IPS-20b (cell line): ENCODE results near the gene ASAP3.

ENCODE experiments used
- H3K27ac ChIP-seq: one replicate; pipeline ENCODE4 v1.5.1; 2013; ENCODE audit warnings: low read length
- H3K27me3 ChIP-seq: 2 replicates; pipeline ENCODE4 v1.6.1; 2013; ENCODE audit warnings: mild to moderate bottlenecking, low read length, inconsistent platforms; ENCODE audit not compliant: insufficient read depth
- H3K36me3 ChIP-seq: 2 replicates; pipeline ENCODE4 v1.6.1; 2013; ENCODE audit warnings: low read depth, mild to moderate bottlenecking, inconsistent platforms, low read length, moderate library complexity; ENCODE audit not compliant: insufficient read depth
- H3K4me1 ChIP-seq: 2 replicates; pipeline ENCODE4 v1.6.1; 2013; ENCODE audit warnings: mild to moderate bottlenecking, control low read depth, inconsistent platforms, low read length, moderate library complexity; ENCODE audit not compliant: insufficient read depth
- H3K4me3 ChIP-seq: 2 replicates; pipeline ENCODE4 v1.5.1; 2013; ENCODE audit warnings: mild to moderate bottlenecking, low read length, inconsistent platforms
- H3K9ac ChIP-seq: 2 replicates; pipeline ENCODE4 v1.6.1; 2013; ENCODE audit warnings: low read depth, mild to moderate bottlenecking, inconsistent platforms, low read length, moderate library complexity
- H3K9me3 ChIP-seq: 2 replicates; pipeline ENCODE4 v1.6.1; 2013; ENCODE audit warnings: mild to moderate bottlenecking, low read depth, low read length, inconsistent platforms; ENCODE audit not compliant: insufficient read depth

The ASAP3 gene

DNA sequence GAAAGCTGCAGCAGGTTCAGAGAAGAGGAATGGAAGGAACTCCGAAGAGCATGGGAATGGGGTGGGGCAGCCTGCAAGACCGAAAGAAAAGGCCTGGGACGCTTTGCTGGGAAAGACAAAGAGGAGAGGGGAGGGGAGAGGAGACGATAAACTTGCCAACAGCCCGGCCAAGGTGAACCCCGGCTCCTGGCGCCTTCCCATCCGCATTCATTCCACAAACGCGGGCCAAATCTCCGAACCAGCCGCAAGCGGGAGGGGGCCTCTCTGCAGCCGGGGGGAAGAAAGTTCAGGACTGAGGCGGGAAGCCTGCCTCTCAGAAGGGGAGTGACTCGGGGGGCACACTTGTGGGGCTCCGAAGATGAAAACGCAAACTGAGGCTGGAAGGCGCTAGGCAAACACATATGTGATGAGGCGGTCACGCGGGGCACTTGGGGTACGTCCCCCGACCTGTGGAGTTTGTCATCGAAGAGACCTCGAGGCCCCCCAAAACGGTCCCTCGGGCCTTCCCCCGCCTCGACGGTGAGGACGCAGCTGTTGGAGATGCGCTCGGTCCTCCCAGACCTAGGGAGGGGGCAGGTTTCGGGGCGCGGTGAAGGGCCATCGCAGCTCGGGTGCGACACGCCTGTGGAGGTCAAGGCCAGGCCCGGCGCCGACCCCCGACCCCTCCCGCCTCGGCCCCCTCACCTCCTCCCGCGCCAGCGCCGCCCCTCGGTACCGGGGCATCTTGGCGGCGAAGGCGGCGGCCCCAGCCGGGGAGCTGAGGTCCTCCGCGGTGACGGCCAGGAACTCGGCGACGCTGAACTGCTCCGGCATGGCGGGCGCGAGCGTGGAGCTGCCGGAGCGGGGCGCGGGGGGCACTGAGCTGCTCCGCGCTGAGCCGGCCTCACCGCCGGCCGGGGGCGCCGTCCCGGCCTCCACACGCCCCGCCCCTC, at the start of gene ASAP3:
ASAP3 (minus strand) TSS at position 859 of the 932 bp plus-strand sequence; CDS start at position 813, 46 bp downstream.
- Histone ChIP-seq H3K9me3 (no peaks in the 10 kb centered on the region), H3K27me3 (peaks cover 29% of the 10 kb centered on the region), H3K9ac (peak within 1 kb of the TSS; percentile 79; the same call in 1 of the 2 replicates), H3K36me3 (no peaks in the 10 kb centered on the region; the same call in 1 of the 2 replicates), H3K4me3 (peak within 1 kb of the TSS; percentile 79), H3K27ac (no peak within 1 kb of the TSS), H3K4me1 (peaks cover 14% of the 10 kb centered on the region; the same call in 1 of the 2 replicates)

DNA sequence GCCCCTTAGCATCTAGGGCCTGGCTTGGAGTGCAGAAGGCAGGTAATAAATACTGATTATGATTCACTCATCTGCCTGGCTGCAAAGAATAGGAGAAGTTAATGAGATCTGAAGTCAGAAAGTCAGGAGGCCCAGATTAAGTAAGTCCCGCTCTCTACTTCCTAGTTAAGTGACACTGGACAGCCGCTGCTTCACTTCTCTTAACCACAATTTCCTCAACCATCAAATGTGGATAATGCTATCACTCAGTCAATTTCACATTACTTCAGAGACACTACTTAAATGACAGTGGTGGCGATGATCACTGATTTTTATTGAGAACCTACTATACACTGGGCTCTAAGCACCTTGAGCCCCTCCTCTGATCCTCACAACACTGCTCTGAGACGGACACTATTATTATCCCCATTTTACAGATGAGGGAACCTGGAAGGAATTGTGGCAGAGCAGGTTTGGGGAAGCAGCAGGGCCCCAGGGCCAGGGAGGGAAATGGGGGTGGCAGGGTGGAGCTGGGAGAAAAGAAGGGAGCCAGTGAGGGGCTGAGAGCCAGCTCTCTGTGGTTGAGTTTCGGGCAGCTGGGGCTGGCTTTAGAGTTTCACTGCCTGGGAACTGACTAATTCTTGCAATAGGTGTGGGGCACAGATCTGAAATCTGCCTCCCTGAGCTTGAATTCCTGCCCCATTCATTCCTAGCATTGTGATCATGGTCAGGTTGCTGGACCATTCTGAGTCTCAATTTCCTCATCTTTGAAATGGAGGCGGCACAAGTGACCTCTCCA, 49.5 kb upstream of the ASAP3 start:
- H3K27ac ChIP-seq = no peak overlapping the region
- H3K27me3 ChIP-seq = peaks cover 48% of the 10 kb centered on the region
- no peak overlapping the region for H3K9ac ChIP-seq
- no peaks in the 10 kb centered on the region for H3K9me3 ChIP-seq
- H3K36me3 ChIP-seq = no peaks in the 10 kb centered on the region
- H3K4me3 ChIP-seq = no peak overlapping the region
- peaks cover 11% of the 10 kb centered on the region; the same call in 1 of the 2 replicates for H3K4me1 ChIP-seq

DNA sequence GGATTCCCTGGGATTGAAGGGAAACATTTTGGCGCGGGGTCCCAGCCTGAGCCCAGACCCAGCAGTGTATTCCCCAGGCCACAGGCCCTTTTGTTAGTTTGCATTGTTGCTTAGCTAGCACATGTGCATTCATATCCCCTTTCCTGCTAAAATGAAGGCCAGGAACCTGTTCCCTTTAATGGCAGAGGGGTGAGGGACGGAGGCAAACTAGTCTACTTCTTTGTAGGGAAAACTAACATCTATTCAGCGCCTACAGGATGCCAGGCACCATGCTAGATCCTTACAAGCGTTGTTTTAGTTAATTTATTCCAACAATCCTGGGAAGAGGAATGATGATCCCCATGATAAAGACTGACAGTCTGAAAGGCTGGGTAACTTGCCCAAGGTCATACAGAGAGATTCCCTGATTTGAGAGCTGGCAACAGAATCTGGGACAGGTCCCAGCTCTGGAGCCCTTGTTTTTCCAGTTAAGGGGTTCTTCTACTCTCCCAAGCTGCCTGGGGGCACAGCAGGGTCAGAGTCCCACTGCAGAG, 47.6 kb upstream of the ASAP3 start:
- Histone ChIP-seq H3K4me3 (peak overlapping the region; percentile 64), H3K4me1 (peaks cover 11% of the 10 kb centered on the region; the same call in 1 of the 2 replicates), H3K9me3 (no peaks in the 10 kb centered on the region), H3K27me3 (peaks cover 48% of the 10 kb centered on the region), H3K9ac (peak overlapping the region; percentile 75), H3K36me3 (no peaks in the 10 kb centered on the region), H3K27ac (no peak overlapping the region)

DNA sequence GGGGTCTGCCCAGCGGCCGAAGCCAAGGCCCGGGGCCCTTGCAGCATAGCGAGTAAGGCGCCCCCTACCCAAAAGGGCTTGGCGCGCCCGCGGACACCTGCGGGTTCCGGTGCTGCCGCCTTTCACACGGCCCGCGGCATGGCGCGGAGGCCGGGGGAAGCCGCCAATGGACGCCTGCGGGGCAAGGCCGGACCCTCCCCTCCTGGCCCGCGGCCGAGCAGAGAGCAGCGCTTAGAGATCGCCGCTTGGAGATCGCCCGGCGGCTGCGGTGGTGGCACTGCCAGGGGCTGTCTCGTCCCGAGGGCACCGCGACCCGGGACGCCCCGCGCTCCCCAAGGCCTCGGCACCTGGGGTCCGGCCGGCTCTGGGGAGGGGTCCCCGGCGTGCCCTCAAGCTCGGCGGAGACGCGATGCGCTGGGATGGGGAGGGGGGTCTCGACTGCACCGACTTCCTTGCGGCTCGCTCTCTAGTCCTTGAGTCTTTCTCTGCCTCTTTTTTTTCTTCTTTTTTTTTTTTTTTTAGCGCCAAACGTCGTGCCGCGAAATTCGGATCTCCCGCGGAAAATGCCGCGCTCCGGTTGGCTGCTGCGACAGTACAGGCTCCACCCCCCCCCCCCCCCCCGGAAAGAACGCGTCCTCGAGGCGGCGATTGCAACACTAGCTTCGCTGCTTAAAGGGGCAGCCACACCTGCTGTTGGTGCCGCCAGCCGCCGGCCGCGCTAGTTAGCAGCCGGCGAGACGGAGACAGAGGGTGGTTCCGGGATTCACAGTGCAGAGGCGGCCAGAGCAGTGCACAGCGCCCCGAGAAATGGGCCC, 47.0 kb upstream of the ASAP3 start, which contains the start of gene E2F2:
E2F2 (minus strand) TSS at position 487 of the 815 bp plus-strand sequence; CDS start at position 47, 440 bp downstream.
- Histone ChIP-seq H3K4me1 (peaks cover 13% of the 10 kb centered on the region; the same call in 1 of the 2 replicates), H3K27me3 (peaks cover 48% of the 10 kb centered on the region), H3K9ac (peak within 1 kb of the TSS; percentile 76), H3K9me3 (no peaks in the 10 kb centered on the region), H3K4me3 (peak within 1 kb of the TSS; percentile 72), H3K36me3 (no peaks in the 10 kb centered on the region), H3K27ac (no peak within 1 kb of the TSS)

DNA sequence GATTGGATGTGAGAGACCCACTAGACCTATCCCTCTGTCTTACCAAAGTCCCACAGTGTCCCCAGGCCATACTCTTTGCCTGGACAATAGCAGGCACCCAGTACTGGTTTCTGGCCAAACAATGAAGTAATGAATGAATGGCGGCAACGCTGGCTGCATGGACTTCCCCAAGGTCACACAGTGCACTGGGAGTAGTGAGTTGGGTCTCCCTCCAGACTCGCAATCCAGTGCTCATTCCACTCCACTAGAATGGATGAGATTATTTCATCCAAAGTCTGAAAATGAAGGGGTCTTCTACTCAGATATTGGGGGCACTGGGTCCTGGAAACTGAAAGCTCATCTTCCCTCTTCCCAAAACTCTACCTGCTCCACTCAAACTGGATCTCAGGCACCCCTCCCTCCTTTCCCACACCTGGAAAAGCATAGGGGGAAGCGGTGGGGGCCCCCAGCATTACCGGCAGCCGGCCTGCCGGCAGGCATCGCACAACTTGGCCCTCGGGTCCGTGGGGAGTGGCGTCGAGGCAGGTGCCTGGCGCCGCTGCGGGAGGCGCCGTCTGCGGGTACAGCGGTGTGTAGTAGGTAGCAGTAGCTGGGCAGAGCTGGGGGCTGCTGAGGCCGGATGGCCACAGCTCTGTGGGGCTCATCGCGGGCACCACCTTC, 46.2 kb upstream of the ASAP3 start:
- Histone ChIP-seq H3K27ac (no peak overlapping the region), H3K36me3 (no peaks in the 10 kb centered on the region), H3K4me1 (peaks cover 19% of the 10 kb centered on the region; the same call in 1 of the 2 replicates), H3K9ac (peak overlapping the region; percentile 76; the same call in 1 of the 2 replicates), H3K27me3 (peaks cover 48% of the 10 kb centered on the region), H3K9me3 (no peaks in the 10 kb centered on the region), H3K4me3 (peak overlapping the region; percentile 72)

DNA sequence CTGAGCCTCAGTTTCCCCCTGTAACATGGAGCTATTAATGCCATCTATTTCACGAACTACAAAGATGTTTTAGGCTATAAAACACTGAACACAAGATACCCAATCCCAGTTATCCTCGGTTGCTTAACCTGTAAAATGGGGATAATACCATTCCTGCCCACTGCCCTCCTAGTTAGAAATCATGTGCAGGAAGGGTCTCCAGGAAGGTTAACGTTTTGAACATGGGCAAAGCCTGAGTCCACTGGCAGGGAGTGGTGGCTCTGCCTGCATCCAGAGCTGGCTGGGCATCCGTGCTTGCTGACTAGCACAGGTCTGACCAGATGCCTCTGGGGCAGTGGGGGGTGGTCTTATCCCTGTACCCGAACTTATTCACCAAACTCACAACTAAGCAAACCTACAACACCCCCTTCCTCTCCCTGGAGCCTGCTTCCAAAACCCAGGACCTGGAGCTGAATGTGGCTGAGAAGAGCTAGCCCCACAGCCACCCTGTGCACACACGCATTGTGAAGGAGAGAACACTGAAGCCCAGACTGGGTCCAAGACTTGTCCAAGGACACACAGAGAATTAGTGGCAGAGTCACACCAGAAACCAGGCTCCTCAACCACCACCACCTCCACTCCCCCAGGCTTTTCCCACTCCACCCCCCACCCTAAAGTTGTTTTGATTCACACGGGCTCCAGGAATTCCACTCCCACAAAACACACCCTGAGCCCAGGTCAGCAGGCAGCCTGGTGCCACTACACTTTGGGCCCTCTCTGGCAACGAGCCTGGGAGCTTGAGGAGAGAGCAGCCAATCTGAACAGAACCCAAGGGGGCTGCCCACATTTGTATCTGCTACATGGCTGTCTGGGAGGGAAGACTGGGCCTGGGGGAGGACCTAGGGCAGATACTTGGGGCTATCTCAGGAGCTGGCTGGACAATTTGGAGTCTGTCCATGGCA, 45.4 kb upstream of the ASAP3 start:
- Histone ChIP-seq H3K27ac (no peak overlapping the region), H3K9ac (peak overlapping the region; percentile 76; the same call in 1 of the 2 replicates), H3K4me3 (peak overlapping the region; percentile 72), H3K27me3 (peaks cover 48% of the 10 kb centered on the region), H3K9me3 (no peaks in the 10 kb centered on the region), H3K4me1 (peaks cover 19% of the 10 kb centered on the region; the same call in 1 of the 2 replicates), H3K36me3 (no peaks in the 10 kb centered on the region)

DNA sequence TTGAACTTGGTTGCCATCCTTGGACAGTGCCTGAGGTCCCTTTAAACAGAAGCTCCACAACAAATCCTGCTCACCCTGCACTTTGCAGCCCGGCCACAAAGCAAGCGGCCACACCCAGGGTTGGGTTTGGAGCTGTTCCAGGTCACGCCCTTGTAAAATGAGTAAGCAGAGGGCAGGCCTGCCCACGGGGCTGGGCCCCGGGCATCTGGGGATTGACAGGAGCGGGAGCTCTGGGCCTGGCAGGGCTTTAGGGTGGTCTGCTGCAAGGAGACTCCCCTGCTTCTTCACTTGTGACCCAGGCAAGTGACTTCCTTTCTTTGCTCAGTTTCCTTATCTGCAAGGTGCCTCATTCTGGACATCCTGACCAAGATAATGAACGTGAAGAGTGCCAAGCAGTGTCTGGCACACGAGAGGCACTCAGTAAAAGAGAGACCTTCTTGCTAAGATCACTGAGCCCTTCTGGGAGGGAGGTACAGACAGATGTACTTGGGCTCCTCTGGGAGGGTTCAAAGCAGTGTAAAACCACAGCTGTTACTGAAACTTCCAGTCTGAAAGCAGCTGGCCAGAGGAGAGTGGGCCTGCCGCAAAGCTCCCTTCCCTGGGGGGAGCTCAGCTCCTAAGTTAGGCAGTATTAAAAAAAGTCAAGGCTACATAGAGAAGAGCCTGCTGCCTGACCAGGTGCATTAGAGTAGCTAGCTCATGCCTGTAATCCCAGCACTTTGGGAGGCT, 44.4 kb upstream of the ASAP3 start:
- H3K9ac ChIP-seq = no peak overlapping the region
- no peaks in the 10 kb centered on the region for H3K36me3 ChIP-seq
- H3K9me3 ChIP-seq = no peaks in the 10 kb centered on the region
- no peak overlapping the region for H3K27ac ChIP-seq
- H3K4me3 ChIP-seq = no peak overlapping the region
- peaks cover 19% of the 10 kb centered on the region; the same call in 1 of the 2 replicates for H3K4me1 ChIP-seq
- H3K27me3 ChIP-seq = peaks cover 43% of the 10 kb centered on the region

DNA sequence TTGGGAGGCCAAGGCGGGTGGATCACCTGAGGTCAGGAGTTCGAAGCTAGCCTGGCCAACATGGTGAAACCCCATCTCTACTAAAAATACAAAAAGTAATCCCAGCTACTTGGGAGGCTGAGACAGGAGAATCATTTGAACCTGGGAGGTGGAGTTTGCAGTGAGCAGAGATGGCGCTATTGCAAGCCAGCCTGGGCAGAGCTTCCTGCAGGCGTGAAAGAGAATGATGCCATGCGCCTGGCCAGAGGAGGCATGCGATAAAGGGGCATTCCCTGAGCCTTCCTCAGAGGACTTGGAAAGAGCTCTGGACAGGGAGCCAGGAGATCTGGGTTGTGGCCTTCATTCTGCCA, 43.9 kb upstream of the ASAP3 start:
- Histone ChIP-seq H3K9ac (no peak overlapping the region), H3K4me1 (peaks cover 19% of the 10 kb centered on the region; the same call in 1 of the 2 replicates), H3K36me3 (no peaks in the 10 kb centered on the region), H3K27ac (no peak overlapping the region), H3K9me3 (no peaks in the 10 kb centered on the region), H3K4me3 (no peak overlapping the region), H3K27me3 (peaks cover 38% of the 10 kb centered on the region)

DNA sequence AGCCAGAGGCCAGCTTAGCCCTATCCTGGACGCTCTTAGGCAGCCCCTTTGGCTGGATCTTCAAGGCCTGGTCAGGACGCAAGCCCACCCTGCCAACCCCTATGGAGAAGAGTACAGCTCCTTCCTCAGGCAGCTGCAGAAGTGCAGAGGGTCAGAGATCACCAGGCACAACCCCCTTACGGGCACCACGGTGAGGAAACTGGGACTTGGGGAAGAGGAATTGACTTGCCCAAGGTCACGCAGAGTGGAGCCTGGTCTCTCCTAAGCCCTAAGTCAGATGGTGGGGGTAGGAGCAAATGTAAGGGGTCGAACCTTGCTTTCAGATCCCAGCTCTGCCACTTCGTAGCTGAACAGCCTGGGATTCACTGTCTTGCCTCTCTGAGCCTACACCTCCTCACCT, 43.4 kb upstream of the ASAP3 start:
- Histone ChIP-seq H3K36me3 (0 out of 2 replicates have a peak, but pooled peaks cover under 1% of the 10 kb centered on the region), H3K27me3 (peaks cover 33% of the 10 kb centered on the region), H3K4me1 (peaks cover 19% of the 10 kb centered on the region; the same call in 1 of the 2 replicates), H3K27ac (no peak overlapping the region), H3K9ac (no peak overlapping the region), H3K4me3 (no peak overlapping the region), H3K9me3 (no peaks in the 10 kb centered on the region)
